Activated CD8-positive, alpha-beta memory T cell treated with anti-CD3 and anti-CD28 coated beads, Interleukin-2, amount 50 U/mL, for 48 hours (primary cell): Measurements from ENCODE around the gene ENHO.
"Not testable (repeated sequence)": the region's sequence is repeated elsewhere in the genome, so short reads cannot be mapped to it uniquely, and the experiment has no call there.

Source experiments
- DNase-seq: peaks from one replicate; pipeline ENCODE4 v3.0.0-alpha.2; 2020

The ENHO gene

DNA sequence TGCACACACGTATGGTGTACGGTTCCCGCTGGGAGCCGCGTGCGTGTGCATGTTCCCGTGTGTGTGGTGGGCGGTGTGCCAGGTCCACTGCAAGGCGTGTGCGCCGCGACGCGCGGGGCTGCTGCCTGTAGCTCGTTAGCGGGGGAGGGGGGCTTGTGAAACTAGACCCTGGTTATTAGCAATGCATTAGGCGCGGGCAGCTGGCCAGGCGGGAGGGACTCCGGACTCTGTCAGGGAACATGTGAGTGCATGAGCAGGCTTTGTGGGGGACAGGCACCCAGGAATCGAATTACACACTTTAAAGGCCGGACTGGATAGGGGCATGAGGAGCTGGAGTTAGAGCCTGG lies 32.2 kb upstream of the ENHO start:
- DNase-seq: no peak

DNA sequence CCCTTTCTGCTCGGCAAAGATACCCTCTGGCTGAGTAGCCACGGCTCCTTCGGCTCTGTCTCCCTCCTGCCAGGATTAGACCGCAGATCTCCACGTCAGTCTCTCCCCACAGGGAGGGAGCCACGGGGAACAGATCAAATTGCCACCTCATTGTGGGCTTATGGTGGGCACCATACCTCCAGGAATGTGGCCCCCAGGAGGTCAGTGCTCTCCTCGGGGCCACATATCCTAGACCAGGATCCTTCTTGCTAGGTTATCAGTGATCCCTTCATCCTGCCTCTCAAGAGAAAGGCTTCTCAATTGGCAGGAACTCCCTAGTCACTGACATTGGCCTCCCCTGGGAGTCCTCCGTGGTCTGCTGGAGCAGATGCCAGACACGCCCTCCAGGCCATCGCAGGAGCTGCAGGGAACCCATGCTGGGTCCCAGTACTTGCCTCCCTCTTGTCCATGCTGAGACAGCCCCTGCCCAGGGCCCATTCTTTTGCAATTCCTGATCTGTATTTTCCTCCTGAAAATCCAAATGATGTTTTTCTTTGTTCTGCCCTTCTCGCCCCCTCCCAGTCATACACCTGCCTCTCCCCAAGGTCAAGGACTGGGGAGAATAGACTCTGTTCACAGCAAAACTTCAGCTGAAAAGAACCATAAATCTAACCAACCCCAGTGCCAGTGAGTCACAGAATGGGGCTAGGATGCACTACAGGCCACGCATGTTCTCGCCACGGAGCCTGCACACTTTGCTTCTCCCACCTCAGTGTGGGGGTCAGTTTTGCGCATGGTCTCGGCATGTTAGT lies 31.6 kb upstream of the ENHO start:
- DNase-seq: no peak

DNA sequence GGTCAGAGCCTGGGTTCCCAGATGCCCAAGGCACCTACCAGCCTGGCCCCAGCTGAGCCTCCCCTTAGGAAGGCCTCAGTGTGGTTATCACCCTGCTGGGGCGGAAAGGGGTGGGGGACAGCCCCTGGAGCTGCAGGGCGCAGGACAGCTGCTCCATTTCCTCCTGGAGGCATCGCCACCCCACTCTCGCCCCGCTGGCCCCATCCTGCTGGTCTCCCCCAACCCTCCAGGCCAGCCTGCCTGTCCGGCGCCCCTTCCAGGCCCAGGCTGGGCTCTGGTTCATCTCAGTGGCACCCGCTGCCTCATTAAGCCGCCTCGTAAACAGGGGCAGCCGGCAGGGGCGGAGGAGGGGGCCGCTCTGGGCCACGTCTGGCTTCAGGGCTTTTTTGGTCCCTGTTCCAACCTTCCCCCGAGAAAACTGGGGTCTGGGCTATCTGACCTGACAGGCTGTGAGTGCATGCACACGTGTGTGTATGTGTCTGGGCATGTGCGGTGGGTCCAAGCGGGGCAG lies 30.8 kb upstream of the ENHO start:
- no peak for DNase-seq

DNA sequence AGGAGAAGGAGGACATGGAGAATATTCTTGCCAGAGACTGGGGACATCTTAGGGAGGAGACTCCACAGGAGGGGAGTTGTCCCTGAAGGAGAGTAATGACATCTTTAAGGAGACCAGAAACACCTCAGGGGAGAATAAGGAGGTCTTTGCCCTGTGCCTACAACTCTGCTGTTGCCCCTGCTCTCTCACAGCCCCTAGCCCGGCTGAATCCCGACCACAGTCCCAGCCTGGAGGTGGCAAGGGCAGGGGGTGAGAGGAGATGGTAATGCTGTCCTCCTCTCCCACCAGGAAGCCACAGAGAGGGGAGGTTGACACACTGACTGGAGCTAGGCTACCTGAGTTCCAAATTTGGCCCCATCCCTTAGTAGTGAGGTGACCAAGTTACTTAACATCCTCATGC lies 30.2 kb upstream of the ENHO start:
- no peak for DNase-seq

DNA sequence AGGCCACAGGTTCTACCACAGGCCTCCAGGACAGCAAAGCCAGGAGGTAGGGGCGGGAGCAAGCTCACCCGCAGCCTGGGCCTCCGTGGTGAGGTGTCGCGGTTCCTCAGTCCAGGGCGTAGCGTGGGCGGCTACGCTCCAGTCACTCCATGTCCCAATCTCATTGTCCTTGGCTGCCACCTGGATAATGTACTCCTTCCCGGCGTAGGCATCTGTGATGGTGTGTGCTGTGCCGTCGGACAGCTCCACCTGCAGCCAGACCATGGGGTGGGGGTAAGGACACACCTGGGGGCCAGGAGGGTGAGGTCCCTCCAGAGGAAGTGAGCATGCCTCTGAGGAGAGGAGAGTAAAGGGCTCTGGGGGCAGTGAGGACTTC lies 29.8 kb upstream of the ENHO start:
- no peak for DNase-seq

DNA sequence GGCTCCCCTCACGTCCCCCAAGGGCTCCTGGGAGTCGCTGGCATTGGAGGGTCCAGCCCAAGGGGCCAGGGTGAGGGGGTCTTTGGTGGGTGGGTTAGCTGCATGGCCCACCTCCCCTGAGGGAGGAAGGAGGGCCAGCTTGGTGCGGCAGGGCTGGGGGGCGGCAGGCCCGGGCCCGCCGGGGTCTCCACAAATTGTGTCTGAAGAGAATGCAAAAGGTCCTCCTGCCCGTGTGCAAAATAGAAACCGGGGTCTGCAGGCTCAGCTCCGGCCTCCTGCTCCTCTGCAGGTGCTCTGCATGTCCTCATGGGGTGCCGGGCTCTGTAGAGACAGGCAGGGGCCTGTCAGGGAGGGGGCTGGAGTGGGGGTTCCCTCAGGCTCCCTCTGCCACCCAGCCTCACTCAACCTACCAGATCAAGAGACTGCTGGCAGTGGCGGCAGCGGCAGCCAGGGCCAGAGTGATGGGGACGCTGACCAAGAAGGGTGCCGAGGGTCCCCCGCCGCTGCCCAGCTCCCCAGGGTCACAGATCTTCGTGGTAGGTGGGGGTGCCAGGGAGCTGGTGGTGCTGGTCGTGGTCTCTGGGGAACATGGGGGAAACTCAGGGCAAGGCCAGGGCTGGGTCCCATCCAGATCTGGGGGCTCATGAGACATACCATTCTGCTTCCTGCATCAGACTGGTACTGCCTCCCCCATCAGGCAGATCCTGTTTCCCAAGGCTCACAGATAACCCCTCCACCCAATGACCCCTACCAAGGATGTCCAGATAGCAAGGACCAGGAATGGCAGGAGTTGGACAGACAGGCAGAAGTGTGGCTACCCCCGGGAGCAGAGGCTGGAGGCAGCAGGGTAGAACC lies 29.2 kb upstream of the ENHO start:
- DNase-seq: no peak

DNA sequence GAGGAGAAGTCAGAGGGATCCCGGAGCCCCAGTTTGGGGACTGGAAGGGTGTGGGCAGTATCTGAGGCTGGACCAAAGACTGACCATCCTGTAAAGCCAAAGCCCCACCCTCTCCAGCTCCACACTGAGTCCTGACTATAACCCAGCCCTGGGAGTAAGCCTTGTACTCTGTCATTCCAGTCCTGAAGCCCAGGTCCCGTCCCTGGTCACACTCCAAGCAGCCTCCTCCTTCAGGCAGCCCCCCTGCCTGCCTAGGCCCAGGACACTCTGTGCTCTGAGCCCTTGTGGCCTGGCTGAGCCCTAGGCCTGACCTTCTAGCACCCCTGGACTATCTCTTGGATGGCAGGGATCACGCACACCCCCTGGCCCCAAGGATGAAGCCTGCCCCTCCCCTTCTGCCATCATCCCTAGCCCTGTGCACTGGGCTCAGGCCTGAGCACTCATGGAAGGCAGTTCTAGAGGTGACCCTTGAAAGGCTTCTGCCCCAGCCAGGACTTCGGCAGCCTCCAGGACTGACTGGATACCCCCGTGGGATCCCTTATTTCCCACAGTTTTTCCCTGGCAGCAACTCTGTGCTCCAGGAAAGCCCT lies 28.0 kb upstream of the ENHO start:
- peak; percentile 45 for DNase-seq

DNA sequence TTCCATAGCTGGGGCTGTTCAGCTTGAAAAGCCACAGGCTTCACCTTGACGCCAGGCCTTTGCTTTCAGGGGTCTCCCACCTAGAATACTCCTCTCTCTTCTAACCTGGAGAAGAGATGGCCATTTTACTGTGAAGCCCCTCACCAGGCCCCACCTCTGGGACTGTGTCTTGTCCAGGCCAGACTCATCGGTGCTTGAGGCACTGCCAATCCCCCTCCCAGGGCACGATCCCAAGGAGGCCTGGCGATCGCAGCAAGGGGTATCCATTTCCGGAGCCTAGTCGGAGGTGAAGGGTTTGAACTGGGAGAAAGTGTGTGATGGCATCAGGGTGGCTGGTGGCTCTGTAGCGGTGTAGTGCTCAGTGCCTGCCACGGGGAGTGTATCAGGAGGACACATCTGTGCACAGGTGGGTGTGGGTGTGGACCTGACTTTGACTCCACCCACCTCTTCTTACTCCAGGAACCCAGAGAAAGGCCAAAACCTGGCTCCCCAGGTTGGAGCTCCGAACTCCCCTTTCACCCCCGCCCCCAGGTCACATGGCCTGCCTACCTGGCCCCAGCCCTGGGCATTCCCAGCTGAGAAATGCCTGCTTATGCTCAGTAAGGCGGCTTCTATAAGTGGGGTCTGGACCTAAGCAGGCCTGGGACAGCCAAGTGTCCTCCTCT lies 27.4 kb upstream of the ENHO start:
- peak; percentile 48 for DNase-seq

DNA sequence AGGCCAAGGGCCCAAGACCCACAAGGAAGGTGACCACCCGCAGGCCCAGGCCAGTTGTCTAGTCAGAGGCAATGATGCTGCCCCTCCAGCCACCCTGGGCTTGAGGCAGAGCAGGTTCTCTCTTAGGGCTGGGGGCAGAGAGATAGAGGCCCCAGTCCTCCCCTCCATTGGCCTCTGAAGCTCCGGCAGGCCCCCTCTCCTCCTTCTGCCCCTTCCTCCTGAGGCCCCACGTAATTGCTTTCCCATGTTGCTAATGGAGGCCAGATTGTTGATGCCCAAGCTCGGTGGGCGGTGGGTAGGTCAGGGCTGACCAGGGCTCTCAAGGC lies 26.6 kb upstream of the ENHO start:
- no peak for DNase-seq

DNA sequence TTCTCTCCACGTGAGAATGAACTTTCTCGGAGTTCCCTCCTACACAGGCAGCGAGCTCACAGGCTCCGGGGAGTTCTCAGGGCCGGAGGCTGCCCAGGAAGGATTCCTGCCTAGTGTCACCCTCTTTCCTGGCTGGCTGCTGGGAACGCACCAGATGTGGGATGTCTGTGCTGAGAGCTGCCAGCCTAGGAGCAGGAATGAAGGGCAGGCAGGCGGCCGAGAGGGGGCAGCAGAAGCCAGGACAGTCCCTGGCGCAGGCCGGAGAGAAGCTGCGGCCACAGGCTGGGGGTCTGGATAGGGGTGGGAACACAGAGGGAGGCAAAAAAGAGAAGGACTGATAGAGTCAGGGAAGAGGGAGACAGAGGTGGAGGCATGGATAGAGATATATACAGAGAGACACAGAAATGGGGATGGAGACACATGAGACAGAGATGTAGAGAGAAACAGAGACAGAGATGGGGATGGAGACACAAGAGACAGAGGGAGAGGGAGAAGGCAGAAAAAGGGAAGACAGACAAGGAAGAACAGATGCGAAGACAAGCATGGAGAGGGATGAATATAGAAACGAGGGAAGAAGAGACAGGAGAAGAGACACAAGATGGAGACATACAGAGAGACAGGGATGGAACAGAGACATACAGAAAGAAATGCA lies 25.3 kb upstream of the ENHO start:
- DNase-seq: peak; percentile 72

DNA sequence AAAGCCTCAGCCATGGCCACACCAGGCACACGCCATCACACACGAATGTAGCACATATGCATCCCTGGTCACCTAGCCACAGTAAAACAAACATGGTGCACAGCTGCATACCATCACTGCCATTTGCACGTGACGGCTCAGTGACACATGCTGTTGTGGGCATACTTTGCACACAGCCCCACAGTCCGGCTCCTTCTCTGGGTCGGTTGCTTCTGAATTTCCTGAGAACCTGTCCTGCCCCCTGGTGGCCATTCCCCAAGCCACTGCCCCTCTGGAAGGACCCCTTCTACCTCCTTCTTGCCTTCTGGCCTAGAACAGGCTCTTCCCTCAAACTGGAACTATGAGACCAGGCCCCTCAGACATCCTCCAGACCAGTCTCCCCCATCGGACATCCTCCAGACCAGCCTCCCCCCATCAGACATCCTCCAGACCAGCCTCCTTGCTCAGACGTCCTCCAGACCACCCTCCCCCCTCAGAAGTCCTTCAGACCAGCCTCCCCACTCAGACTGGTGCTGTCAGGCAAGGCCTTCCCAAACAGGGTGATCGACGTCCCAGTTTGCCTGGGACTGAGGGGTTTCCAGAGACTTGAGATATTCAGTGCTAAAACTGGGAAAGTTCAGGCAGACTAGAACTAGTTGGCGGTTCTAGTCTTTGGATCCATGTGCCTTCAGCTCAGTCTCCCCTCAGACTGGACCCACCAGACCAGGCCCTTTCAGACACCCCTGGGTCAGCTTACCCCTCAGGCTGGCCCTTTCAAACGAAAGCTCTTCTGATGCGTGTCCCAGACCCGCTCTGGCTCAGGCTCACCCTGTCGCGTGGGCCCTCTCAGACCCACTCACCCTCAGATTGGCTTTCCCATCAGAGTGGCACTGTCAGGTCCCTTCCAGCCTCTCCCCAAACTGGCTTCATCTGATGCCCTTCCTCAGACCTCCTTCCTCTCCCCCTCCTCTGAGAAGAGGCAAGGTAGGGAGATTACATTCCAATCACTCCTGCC lies 24.3 kb upstream of the ENHO start:
- peak; percentile 84 for DNase-seq

DNA sequence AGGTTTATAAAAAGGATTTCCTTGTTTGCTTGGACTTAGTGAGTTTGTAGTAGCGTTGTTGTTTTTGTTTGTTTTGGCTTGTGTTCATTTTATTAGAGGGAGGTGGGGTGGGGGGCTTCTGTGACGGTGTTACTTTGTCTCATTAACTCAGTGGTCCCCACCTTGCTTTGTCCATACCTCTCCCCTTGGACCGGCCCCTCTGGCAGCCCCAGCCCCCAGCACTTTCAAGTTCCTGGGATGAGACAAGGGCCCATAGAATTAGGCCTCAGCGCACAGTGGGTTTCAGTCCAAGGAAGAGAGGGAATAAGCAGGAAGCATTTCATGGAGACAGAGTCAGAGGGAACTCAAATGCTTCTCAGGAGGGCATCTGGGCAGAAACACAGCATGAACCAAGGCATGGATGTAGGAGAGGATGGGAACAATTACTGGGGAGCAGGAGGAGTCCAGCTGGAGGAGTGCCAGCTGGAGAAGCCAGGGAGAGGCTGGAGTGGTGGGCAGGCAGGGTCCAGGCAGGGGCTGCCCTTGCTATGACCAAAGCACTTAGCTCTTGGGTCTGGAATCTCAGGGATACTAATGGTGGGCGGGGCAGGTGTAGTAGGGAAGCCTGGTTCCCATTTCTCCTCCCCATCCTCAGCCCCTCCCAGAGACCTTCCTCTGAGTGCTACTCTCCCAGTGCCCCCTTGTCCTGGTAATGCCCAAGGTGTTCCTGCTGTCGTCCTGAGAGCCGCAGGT lies 23.5 kb upstream of the ENHO start:
- no peak for DNase-seq

DNA sequence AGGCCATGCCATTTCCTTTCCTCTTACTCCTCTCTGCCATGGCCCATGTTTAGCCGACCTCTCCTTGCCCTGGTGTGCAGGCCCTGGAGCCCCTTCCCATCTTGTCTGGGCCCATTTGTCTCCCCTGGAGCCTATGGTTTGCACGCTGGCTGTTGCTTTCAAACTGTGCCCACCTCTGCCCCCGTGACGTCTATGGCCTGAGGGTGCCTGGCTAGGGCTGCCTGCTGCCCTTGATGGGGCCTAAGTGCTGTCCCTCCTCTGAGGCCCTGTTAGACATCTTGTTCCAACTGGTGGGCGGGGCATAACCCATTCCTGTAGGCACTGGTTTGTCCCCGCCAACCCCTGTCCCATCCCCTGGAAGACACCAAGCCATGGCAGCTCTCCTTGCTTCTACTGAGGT lies 22.7 kb upstream of the ENHO start:
- DNase-seq: peak; percentile 32

DNA sequence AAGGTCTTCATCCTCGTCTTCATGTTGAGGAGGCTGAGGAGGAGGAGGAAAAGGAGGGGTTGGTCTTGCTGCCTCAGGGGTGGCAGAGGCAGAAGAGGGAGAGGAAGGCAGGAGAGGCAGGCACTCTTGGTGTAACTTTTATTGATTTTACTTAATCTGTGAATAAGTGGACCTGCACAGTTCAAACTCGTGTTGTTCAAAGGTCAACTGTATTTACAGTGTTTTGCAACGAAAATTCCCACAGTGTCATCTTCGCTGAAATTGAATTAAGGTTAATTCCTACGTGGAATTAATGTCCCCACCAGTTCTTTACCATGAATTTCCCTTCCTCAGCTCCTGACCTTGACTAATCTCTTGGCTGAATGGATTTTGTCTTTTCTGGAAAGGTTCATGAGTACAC lies 21.2 kb upstream of the ENHO start:
- no peak for DNase-seq

DNA sequence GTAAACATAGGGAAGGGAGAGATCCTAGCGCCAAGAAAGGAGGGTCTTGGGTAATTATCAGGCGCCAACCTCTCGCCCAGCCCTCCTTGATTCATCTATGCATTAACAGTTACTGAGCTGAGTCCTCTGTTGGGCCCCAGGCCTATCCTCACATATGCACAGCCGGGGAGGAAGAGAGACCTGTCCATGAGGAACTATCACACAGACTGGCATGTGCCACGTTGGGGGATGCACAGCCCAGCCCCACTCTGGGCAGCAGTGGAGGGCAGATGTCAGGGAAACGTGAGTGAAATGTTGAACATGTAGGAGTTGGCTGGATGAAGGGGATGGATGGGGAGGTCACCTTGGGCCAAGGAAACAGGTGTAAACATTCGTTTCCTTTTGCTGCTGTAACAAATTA lies 18.8 kb upstream of the ENHO start:
- peak; percentile 26 for DNase-seq

DNA sequence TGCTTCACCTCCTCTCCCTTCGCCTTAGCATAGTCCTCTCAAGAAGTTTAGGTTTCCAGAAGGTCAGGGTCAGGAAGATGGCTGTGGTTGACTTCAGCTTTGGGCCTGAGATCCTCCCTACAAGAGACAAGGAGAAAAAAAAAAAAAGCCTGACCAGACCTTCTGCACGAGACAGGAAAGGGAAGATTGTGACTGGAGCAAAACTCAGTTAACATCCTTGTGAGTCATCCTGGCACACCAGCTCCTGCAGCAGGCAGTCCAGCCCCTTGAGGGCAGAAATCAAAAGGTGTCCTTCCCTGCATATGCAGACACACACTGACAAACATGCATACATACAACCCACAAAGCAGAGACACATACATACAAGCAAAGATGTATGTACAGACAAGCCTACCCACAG lies 18.0 kb upstream of the ENHO start:
- peak; percentile 13 for DNase-seq

DNA sequence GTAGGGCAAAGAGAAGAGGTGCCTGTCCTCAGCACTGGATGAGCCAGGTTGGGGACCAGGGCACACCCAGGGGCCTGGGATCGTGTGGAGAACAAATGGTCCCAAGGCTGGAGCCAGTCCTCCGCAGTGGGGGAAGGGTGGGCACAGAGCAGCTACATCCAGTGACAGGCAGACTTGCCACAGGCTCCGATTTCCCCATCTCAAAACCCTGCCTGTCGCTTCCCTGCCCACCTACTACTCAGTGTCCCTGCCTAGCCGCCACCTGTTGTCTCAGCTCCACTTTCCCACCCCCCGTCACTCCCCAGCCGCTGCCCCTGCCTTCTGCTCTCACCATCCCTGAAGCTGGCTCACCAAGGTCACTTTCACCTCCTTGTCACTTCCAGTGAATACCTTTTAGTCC lies 13.9 kb upstream of the ENHO start:
- peak; percentile 42 for DNase-seq

DNA sequence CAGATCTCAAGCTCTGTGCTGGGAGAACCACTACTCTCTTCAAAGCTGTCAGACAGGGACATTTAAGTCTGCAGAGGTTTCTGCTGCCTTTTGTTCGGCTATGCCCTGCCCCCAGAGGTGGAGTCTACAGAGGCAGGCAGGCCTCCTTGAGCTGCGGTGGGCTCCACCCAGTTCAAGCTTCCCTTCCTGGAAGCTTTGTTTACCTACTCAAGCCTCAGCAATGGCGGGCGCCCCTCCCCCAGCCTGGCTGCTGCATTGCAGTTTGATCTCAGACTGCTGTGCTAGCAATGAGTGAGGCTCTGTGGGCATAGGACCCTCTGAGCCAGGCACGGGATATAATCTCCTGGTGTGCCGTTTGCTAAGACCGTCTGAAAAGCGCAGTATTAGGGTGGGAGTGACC lies 9.3 kb upstream of the ENHO start:
- not testable (repeated sequence) for DNase-seq

DNA sequence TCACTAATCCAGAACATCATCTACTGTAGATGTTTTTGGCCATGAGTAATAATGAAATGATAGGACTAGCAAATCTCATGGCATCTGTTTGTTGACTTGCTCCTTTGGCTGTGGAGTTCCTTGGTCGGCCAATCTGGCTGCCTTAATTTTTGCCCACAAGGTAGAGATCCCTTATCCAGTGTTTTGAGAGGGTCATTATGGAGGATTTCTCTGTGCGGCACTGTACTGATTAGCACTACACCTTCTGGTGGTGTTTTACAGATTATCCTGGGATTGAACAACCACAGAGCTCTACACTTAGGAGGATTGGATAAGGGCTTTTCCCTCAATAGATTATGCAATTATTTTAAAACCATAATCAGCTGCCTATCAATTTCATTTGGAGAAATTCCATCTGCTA lies 3.2 kb upstream of the ENHO start:
- DNase-seq: no peak

DNA sequence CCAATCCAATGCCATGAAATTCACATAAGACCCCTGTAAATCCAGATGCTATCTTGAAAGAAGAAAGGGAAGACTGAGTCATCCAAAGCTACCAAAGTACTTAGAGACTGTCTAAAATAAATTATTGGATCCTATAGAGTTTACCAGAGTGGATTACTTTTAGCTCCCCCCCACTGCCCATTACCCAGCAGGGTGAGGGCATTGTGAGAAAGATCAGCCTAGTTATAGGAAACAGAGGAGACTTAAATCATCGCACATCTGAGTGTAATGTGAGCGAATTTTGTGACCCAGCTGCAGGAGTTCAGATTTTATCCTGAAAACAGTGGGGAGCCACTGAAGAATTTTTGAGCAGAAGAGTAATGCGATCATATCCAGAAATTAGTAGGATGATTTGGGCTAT lies 1.6 kb upstream of the ENHO start:
- DNase-seq: peak; percentile 20
